ENCODE data around the gene MAP3K2.

DNA sequence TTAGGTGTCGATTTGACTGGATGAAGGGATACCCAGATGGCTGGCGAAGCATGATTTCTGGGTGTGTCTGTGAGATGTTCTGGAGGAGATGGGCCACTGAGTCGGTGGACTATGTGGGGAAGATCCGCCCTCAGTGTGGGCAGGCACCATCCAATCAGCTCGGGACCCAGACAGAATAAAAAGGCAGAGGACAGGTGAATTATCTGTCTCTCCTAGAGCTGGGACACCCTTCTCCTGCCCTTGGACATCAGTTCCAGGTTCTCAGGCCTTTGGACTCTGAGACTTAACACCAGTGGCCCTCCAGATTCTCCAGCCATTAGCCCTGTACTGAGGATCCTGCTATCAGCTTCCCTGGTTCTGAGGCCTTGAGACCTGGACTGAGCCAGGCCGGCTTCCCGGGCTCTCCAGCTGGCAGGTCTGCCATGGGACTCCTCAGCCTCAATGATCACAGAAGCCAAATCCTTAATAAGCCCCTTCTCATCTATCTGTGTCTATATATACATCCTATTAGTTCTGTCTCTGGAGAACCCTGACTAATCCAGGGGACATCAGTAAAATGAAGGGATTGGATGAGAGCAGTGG is 42.2 kb upstream of the MAP3K2 start:
- no peak for TF ChIP-seq POLR2AphosphoS5 (IDR thresholded peaks at IDR 0.05; ENCODE audit: low read length)
- no peak for TF ChIP-seq STAT3 (IDR thresholded peaks at IDR 0.05; ENCODE audit: low read depth, low read length)
- TF ChIP-seq, protein P1, sequence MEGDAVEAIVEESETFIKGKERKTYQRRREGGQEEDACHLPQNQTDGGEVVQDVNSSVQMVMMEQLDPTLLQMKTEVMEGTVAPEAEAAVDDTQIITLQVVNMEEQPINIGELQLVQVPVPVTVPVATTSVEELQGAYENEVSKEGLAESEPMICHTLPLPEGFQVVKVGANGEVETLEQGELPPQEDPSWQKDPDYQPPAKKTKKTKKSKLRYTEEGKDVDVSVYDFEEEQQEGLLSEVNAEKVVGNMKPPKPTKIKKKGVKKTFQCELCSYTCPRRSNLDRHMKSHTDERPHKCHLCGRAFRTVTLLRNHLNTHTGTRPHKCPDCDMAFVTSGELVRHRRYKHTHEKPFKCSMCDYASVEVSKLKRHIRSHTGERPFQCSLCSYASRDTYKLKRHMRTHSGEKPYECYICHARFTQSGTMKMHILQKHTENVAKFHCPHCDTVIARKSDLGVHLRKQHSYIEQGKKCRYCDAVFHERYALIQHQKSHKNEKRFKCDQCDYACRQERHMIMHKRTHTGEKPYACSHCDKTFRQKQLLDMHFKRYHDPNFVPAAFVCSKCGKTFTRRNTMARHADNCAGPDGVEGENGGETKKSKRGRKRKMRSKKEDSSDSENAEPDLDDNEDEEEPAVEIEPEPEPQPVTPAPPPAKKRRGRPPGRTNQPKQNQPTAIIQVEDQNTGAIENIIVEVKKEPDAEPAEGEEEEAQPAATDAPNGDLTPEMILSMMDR (IDR thresholded peaks at IDR 0.05 in 2 of 3, conservative IDR thresholded peaks at IDR 0.05 in 1 of 3; ENCODE audit: control insufficient read depth in 2 of 3, extremely low read depth in 1 of 3, insufficient read depth in 1 of 3, low read depth in 3 of 3, low read length in 3 of 3), result no peak
- no peak for TF ChIP-seq SMC3 (IDR thresholded peaks at IDR 0.05; ENCODE audit: borderline replicate concordance, low read length)
- TF ChIP-seq JUND (IDR thresholded peaks at IDR 0.05; ENCODE audit: low read depth, low read length), result no peak
- TF ChIP-seq IKZF2 (IDR thresholded peaks at IDR 0.05), result no peak
- TF ChIP-seq SIX5 (IDR thresholded peaks at IDR 0.05; ENCODE audit: low read depth, low read length, severe bottlenecking), result no peak
